Measurements from ENCODE around the gene FITM1.

DNA sequence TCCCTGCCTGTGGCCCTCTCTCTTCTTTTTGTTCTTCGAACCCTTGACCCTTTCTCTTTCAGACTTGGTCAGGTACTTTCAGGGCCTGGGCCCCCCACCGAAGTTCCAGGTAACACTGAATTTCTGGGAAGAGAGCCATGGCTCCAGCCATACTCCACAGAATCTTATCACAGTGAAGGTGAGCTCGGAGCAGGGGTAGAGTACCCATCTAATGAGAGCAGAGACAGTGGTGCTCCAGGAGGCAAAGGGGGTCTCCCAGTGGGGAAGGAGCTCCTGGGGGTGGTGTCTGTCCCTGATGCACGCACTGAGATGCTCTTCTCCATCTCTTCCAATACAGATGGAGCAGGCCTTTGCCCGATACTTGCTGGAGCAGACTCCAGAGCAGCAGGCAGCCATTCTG lies 35.3 kb downstream of the FITM1 start:
- TF ChIP-seq, protein P1, sequence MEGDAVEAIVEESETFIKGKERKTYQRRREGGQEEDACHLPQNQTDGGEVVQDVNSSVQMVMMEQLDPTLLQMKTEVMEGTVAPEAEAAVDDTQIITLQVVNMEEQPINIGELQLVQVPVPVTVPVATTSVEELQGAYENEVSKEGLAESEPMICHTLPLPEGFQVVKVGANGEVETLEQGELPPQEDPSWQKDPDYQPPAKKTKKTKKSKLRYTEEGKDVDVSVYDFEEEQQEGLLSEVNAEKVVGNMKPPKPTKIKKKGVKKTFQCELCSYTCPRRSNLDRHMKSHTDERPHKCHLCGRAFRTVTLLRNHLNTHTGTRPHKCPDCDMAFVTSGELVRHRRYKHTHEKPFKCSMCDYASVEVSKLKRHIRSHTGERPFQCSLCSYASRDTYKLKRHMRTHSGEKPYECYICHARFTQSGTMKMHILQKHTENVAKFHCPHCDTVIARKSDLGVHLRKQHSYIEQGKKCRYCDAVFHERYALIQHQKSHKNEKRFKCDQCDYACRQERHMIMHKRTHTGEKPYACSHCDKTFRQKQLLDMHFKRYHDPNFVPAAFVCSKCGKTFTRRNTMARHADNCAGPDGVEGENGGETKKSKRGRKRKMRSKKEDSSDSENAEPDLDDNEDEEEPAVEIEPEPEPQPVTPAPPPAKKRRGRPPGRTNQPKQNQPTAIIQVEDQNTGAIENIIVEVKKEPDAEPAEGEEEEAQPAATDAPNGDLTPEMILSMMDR (IDR thresholded peaks at IDR 0.05) = no peak
- TF ChIP-seq POLR2A (IDR thresholded peaks at IDR 0.05) = no peak
- no peak for TF ChIP-seq EP300 (IDR thresholded peaks at IDR 0.05)
